NOMO-1 treated with DMSO at 0.1 percent for 48 hours (cell line): Measurements from ENCODE around the gene METTL17.
"Not testable (repeated sequence)": the region's sequence is repeated elsewhere in the genome, so short reads cannot be mapped to it uniquely, and the experiment has no call there.

Experiments used
- DNase-seq: peaks from one replicate; lab custom pipeline; 2025; ENCODE audit not compliant: unreplicated experiment; lab: John Stamatoyannopoulos, UW

METTL17 gene, protein sequence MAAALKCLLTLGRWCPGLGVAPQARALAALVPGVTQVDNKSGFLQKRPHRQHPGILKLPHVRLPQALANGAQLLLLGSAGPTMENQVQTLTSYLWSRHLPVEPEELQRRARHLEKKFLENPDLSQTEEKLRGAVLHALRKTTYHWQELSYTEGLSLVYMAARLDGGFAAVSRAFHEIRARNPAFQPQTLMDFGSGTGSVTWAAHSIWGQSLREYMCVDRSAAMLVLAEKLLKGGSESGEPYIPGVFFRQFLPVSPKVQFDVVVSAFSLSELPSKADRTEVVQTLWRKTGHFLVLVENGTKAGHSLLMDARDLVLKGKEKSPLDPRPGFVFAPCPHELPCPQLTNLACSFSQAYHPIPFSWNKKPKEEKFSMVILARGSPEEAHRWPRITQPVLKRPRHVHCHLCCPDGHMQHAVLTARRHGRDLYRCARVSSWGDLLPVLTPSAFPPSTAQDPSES

GRCh38 chr14:20989787-20990600 is at the start of gene METTL17:
TSS of gene METTL17 (plus strand) at chr14:20989980. CDS start at chr14:20990003, 23 bp downstream.
- peak; percentile 98 for DNase-seq

DNA sequence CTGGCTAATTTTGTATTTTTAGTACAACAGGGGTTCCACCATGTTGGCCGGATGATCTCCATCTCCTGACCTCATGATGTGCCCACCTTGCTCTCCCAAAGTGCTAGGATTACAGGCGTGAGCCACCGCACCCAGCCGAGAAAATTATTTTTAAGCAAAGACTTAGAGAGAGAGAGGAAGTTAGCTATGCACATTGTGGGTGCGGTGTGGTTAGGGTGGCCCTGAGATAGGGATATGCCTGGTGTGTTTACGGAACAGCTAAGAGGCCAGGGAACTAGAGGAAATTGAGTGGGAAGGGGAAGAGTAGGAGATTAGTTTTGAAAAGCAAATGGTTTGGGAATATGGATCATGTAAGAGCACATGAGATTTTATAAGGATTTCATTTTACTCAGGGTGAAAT is 44.6 kb upstream of the METTL17 start:
- DNase-seq, result peak; percentile 42

- not testable (repeated sequence) for DNase-seq
These were observed 43.1 kb upstream of the METTL17 start for GRCh38 chr14:20946707-20947106.

DNA sequence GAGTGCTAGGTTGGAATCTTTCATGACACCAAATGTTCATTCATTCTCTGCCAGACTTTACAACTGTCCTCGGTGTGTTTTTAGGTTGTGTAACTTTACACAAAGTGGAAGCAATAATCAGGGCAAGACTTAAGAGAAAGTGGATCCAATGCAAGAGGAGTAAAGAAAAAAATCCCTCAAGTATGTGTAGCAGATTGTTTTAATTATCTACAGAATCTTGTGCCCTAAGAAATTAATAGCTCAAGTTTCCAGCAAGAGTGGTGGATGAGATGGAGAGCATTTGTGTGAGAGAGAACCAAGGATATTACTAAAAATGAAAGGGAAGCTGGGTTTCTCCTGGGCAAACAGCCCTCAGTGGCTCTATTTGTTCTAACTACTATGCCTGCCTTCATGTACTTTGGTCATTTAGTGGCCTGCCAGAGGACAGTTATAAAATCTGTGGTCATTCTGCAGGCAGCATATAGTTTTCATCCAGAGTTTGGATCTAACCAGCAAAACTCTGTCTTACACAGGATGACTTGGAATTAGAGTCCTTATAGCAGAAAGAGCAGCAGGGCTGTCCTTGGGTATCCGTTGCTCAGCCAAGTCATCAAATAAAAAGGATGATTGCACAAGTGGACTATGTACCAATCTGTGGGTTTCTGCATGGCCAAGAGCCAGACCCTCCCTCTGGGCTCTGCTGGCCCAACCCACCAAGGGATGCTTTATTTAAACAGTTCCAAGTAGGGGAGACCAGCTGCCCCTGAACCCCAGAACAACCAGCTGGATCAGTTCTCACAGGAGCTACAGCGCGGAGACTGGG is 34.8 kb upstream of the METTL17 start, which contains the start of gene RNASE2:
Gene RNASE2, plus strand, starts transcription at position 752 of the 802 bp plus-strand sequence. CDS start 285 bp downstream, outside the sequence.
- DNase-seq, result peak; percentile 91

DNA sequence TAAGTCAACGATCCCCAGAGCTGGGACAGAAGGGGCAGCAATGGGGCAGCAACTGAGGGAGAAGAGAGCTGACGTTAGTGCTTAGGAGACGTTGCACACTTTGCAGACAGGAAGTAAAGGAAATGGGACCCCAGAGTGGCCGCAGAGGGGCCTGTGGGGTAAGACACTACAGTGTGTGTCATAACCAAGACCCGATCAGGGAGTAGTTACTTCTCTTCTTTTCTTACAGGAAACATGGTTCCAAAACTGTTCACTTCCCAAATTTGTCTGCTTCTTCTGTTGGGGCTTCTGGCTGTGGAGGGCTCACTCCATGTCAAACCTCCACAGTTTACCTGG is 34.3 kb upstream of the METTL17 start:
- peak; percentile 91 for DNase-seq

DNA sequence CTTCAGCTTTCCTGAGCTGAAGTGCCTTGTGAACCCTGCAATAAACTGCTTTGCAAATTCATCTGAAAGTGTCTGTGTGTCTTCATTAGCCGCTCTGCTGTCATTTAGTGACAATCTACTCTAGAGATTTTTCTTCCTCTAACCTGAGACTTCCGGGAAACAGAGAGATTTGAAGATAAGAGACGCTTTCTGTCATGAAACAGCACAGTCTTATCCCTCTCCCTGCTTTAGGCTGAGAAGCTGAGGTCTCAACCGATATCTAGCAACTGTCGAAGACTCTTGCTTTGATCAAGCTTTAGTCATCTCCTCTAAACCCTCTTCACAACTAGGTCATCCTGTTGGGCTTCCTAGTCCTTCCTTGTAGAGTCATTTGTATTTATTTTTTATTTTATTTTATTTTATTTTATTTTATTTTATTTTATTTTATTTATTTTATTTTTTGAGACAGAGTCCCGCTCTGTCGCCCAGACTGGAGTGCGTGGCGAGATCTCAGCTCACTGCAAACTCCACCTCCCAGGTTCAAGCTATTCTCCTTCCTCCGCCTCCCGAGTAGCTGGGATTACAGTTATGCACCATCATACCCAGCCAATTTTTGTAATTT is 33.3 kb upstream of the METTL17 start:
- no peak for DNase-seq

DNA sequence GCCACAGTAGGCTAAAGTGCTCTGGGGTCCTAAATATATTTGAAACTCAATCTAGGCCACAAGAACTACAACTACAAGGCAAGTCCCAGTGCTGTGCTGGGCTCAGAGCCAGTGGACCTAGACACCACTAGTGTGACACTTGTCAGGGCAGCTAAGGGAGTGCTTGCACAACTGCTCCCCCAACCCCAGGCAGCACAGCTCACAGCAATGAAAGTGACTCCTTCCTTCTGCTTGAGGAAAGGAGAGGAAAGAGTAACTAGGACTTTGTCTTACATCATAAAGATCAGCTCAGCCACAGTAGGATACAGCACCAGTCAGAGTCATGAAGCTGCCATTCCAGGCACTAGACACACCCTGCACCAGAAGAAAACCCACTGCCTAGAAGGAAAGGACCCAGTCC is 30.8 kb upstream of the METTL17 start:
- peak; percentile 56 for DNase-seq

- no peak for DNase-seq
These were observed 20.4 kb upstream of the METTL17 start for GRCh38 chr14:20969336-20969735.

DNA sequence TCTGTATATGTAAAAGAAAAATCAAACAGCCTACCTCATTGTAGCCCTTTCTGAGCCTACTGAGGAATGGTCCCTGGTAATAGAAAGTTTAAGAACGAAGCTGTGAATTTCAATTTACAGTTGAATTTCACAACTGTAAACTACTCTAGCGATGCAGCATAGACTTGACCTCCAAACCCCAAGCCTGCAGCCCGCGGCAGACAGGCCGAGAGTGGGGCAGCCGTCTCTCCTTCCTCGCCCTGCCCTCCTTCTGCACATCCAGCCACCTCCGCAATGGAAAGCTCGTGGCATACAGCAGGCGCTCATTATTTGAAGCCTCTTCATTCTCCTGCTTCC is 19.2 kb upstream of the METTL17 start:
- DNase-seq, result peak; percentile 66

- peak; percentile 85 for DNase-seq
These were observed 18.6 kb upstream of the METTL17 start for GRCh38 chr14:20970983-20971704.

DNA sequence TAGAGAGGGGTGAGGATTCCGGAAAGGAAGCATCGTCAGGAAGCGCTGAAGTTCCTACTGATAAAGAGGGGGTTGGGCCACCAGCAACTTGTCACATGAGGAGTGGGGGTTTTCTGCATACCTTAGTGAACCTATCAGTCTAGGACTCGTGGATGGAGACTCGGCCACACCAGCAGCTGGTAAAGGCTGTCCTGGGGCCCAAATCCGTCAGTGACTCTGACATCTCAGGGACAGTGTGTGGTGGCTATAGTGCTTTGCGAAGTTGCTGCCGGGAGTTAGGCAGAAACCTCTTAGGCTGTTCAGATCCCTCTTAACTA is 18.1 kb upstream of the METTL17 start:
- no peak for DNase-seq

GRCh38 chr14:20973501-20973900 is 16.3 kb upstream of the METTL17 start:
- DNase-seq, result no peak

DNA sequence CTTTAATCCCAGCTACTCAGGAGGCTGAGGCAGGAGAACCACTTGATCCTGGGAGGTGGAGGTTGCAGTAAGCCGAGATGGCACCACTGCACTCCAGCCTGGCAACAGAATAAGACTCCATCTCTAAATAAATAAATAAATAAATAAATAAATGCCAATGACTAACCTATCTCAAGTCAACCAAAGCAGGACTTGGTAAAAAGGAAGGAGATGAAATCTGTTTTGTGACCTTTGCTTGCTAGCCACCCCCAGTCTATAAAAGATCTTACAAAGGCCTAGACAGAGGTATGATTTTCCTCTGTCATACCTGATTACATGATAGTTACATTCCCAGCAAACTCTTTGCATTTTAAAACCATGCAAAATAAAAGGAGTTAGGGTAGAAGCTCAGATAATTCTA is 13.5 kb upstream of the METTL17 start:
- DNase-seq, result no peak

DNA sequence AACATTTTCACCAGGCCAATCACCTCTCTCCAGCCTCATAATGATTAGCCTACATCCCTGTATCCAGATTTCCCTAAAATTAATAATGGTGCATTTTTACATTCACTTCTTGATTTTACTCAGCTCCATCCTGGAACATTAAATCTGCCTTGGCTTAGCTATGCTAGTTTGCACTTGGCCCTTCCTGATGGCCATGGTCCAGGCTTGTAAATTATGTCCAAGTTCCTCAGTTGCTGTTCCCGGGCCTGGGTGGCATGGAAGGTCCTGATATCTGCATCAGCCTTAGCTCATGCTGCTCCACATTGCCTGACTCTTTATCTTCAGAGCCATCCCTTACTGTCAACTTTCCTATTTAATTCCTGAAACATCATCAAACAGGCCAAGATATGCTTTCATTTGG is 11.1 kb upstream of the METTL17 start:
- no peak for DNase-seq

- DNase-seq, result no peak
These were observed 8.9 kb upstream of the METTL17 start for GRCh38 chr14:20980906-20981305.

GRCh38 chr14:20982646-20983369 is 7.0 kb upstream of the METTL17 start:
- DNase-seq, result no peak

DNA sequence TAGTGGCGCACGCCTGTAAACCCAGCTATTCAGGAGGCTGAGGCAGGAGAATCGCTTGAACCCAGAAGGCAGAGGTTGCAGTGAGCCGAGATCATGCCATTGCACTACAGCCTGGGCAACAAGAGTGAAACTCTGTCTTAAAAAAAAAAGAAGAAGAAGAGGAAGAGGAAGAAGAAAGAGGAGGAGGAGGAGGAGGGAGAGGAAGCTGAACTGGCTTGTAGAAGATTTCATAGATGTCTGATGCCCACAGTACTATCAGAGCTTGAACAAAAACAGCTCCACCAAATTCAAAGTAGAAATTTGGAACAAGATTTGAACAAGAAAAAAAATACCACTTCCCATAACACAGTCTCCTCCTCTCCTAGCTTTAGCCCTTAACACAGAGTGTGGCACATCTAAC is 4.1 kb upstream of the METTL17 start:
- peak; percentile 72 for DNase-seq

GRCh38 chr14:20986811-20987210 is 3.0 kb upstream of the METTL17 start:
- DNase-seq, result peak; percentile 55

- DNase-seq, result peak; percentile 69
These were observed 886 bp upstream of the METTL17 start for GRCh38 chr14:20988717-20989470.
